T-cell (primary cell): Measurements from ENCODE around the gene VSX1. TPM values are rescaled to one million over a fixed set of nuclear protein-coding genes. Genes with fewer than 3 reads are reported as not detected.
A peak's percentile ranks its signal among the peaks of the same experiment; 100 is the strongest.

Experiments
- ATAC-seq, 4 experiments: fragments of 200-7000 bp in 3 of 4; fragments of 150-1000 bp in 1 of 4; cut with Tn5 transposase; replicated peaks in 1 of 4; 1 replicate in 3 of 4; 2 replicates in 1 of 4; pipeline ENCODE4 v1.10.0; 2021; ENCODE audit warnings: moderate library complexity in 3 of 4, mild to moderate bottlenecking in 2 of 4, moderate number of reproducible peaks in 1 of 4
- CTCF ChIA-PET, 2 donors: fragments of 300-600 bp; sonication (Branson Sonifier 250); formaldehyde crosslinking; loops; one replicate each; lab custom pipeline; 2022; ENCODE audit warnings: antibody characterized with exemption in 2 of 2; lab: Charles Lee
- POLR2A ChIA-PET, 2 donors: fragments of 300-600 bp; sonication (Branson Sonifier 250); formaldehyde crosslinking; loops; one replicate each; lab custom pipeline; 2022; ENCODE audit warnings: antibody characterized with exemption in 2 of 2; lab: Charles Lee
- DNase-seq, 35 experiments: peaks; one replicate each; pipeline versions ENCODE4 v3.0.0 to v3.0.0-alpha.2; 2013 to 2023
- H3K27ac ChIP-seq: one replicate; pipeline ENCODE4 v1.5.1; 2013; ENCODE audit warnings: low read length
- H3K27me3 ChIP-seq, 2 experiments: replicated peaks in 1 of 2; 1 replicate in 1 of 2; 2 replicates in 1 of 2; pipeline versions ENCODE4 v1.6.1 to v1.7.0; 2013; ENCODE audit warnings: low read length in 1 of 2, mixed read lengths in 1 of 2; ENCODE audit not compliant: control insufficient read depth in 2 of 2, insufficient read depth in 2 of 2; ENCODE audit errors: extremely low read depth in 1 of 2
- H3K36me3 ChIP-seq, 2 donors: 1 replicate in 1 of 2; 2 replicates in 1 of 2; pipeline versions ENCODE4 v1.6.1 to v1.7.0; 2013; ENCODE audit warnings: low read length in 1 of 2; ENCODE audit not compliant: control insufficient read depth in 2 of 2, insufficient read depth in 1 of 2; ENCODE audit errors: extremely low read depth in 1 of 2
- H3K4me1 ChIP-seq, 2 experiments: 1 replicate in 1 of 2; 2 replicates in 1 of 2; pipeline versions ENCODE4 v1.6.1 to v1.7.0; 2013; ENCODE audit warnings: low read length in 2 of 2, mixed read lengths in 1 of 2; ENCODE audit not compliant: insufficient read depth in 2 of 2, control insufficient read depth in 1 of 2; ENCODE audit errors: extremely low read depth in 1 of 2
- H3K4me3 ChIP-seq, 2 donors: 1 replicate in 1 of 2; 2 replicates in 1 of 2; pipeline versions ENCODE4 v1.5.1 to v1.7.0; 2013; ENCODE audit warnings: mild to moderate bottlenecking in 2 of 2, low read length in 1 of 2, moderate library complexity in 1 of 2; ENCODE audit not compliant: control insufficient read depth in 1 of 2; ENCODE audit errors: extremely low read depth in 1 of 2
- H3K9me3 ChIP-seq: 2 replicates; pipeline ENCODE4 v1.7.0; 2013
- H3K27ac Mint-ChIP-seq, 2 donors: one replicate each; pipeline ENCODE4 v1.8.0; 2020 to 2021; ENCODE audit warnings: mild to moderate bottlenecking in 2 of 2, mixed read lengths in 2 of 2
- H3K27me3 Mint-ChIP-seq, 2 donors: one replicate each; pipeline ENCODE4 v1.8.0; 2021 to 2022; ENCODE audit warnings: mixed read lengths in 2 of 2
- H3K36me3 Mint-ChIP-seq: one replicate; pipeline ENCODE4 v1.8.0; 2021; ENCODE audit warnings: mixed read lengths
- H3K4me1 Mint-ChIP-seq, 3 donors: one replicate each; pipeline ENCODE4 v1.8.0; 2020 to 2022; ENCODE audit warnings: mixed read lengths in 3 of 3, mild to moderate bottlenecking in 1 of 3
- H3K4me3 Mint-ChIP-seq, 3 donors: one replicate each; pipeline ENCODE4 v1.8.0; 2020 to 2022; ENCODE audit warnings: mild to moderate bottlenecking in 3 of 3, mixed read lengths in 3 of 3, moderate library complexity in 3 of 3
- H3K9me3 Mint-ChIP-seq, 3 donors: one replicate each; pipeline ENCODE4 v1.8.0; 2020 to 2022; ENCODE audit warnings: mixed read lengths in 3 of 3
- WGBS: methylation state at CpG from one replicate; pipeline ENCODE4 v1.1.5; 2013; ENCODE audit warnings: missing lambda C conversion rate; ENCODE audit not compliant: insufficient coverage; 5-methylcytosine and 5-hydroxymethylcytosine counted together
- total RNA-seq, 35 experiments: library from RNA in 6 of 35; stranded (reverse) in 6 of 35; fragments of 120-200 nt in 1 of 35; gene quantifications; one replicate each; pipeline versions ENCODE4 v1.2.1 to v1.2.4 and lab custom pipeline; 2013 to 2026

The VSX1 gene
- total RNA-seq, 5 donors from 2014 or later (not counting 1 experiment from before 2014, with no cell fraction given): not detected

GRCh38 chr20:25049261-25050060, 32.5 kb downstream of the VSX1 start:
- no peak overlapping the region for H3K4me3 Mint-ChIP-seq
- no peaks in the 10 kb centered on the region for H3K27me3 Mint-ChIP-seq
- ATAC-seq: no peak
- H3K36me3 Mint-ChIP-seq: peaks cover 13% of the 10 kb centered on the region
- CTCF ChIA-PET: interaction anchor here in 1 of 2 donors (0.5 to 1.6 kb wide), 2 partner anchors 13 to 356 kb away, joined by 4 to 7 read pairs; no protein-coding TSS in a partner anchor
- POLR2A ChIA-PET: no interaction called here
- peaks cover 42 to 65% (median 50%) of the 10 kb centered on the region in 3 donors for H3K4me1 Mint-ChIP-seq
- peak overlapping the region in 1 of 2 donors; percentile 71 for H3K27ac Mint-ChIP-seq
- no peak overlapping the region for H3K4me3 ChIP-seq
- peaks cover 11 to 44% of the 10 kb centered on the region in 2 donors for H3K36me3 ChIP-seq
- no peak for DNase-seq
- H3K9me3 Mint-ChIP-seq: no peaks in the 10 kb centered on the region
- H3K9me3 ChIP-seq: no peaks in the 10 kb centered on the region
- H3K27ac ChIP-seq: no peak overlapping the region
- WGBS: 96% methylated on average over 11 of the region's 16 CpGs
- H3K4me1 ChIP-seq: peaks cover 11 to 43% of the 10 kb centered on the region in 2 experiments
- H3K27me3 ChIP-seq: no peaks in the 10 kb centered on the region

GRCh38 chr20:25048519-25048952, 33.4 kb downstream of the VSX1 start:
- WGBS: 92% methylated on average over 7 of the region's 8 CpGs
- Histone ChIP-seq H3K36me3 (peaks cover 11 to 44% of the 10 kb centered on the region in 2 donors), H3K9me3 (no peaks in the 10 kb centered on the region), H3K27me3 (no peaks in the 10 kb centered on the region), H3K4me3 (no peak overlapping the region), H3K4me1 (peaks cover 4 to 38% of the 10 kb centered on the region in 2 experiments), H3K27ac (no peak overlapping the region)
- CTCF ChIA-PET: no interaction called here
- ATAC-seq (no peak), DNase-seq (no peak)
- H3K4me1 Mint-ChIP-seq: peaks cover 33 to 62% (median 42%) of the 10 kb centered on the region in 3 donors
- peaks cover 12% of the 10 kb centered on the region for H3K36me3 Mint-ChIP-seq
- H3K27me3 Mint-ChIP-seq: no peaks in the 10 kb centered on the region
- H3K9me3 Mint-ChIP-seq: no peaks in the 10 kb centered on the region
- POLR2A ChIA-PET: no interaction called here
- H3K27ac Mint-ChIP-seq: no peak overlapping the region
- no peak overlapping the region for H3K4me3 Mint-ChIP-seq

- ATAC-seq (no peak), DNase-seq (peak in 3 of 35 experiments; percentile 7 to 35 (median 34))
- H3K27ac Mint-ChIP-seq: peak overlapping the region in 1 of 2 donors; percentile 31
- ChIA-PET POLR2A (interaction anchor here in 1 of 2 donors (0.6 kb wide), 2 partner anchors 17 to 31 kb away, joined by 3 read pairs; no protein-coding TSS in a partner anchor), CTCF (no interaction called here)
- no peak overlapping the region for H3K4me3 Mint-ChIP-seq
- 91% methylated on average over 13 of the region's 13 CpGs for WGBS
- Histone ChIP-seq H3K27me3 (no peaks in the 10 kb centered on the region), H3K27ac (no peak overlapping the region), H3K4me3 (no peak overlapping the region), H3K9me3 (no peaks in the 10 kb centered on the region), H3K36me3 (peaks cover 11 to 44% of the 10 kb centered on the region in 2 donors), H3K4me1 (peaks cover 4 to 38% of the 10 kb centered on the region in 2 experiments)
- H3K27me3 Mint-ChIP-seq: no peaks in the 10 kb centered on the region
- H3K9me3 Mint-ChIP-seq: no peaks in the 10 kb centered on the region
- peaks cover 35 to 64% (median 43%) of the 10 kb centered on the region in 3 donors for H3K4me1 Mint-ChIP-seq
- peaks cover 12% of the 10 kb centered on the region for H3K36me3 Mint-ChIP-seq
Measured at GRCh38 chr20:25047766-25048165, 34.2 kb downstream of the VSX1 start.

GRCh38 chr20:25046736-25047666, 34.9 kb downstream of the VSX1 start:
- no peak overlapping the region for H3K4me3 Mint-ChIP-seq
- no peaks in the 10 kb centered on the region for H3K9me3 ChIP-seq
- peaks cover 12% of the 10 kb centered on the region for H3K36me3 Mint-ChIP-seq
- peaks cover 13 to 42% of the 10 kb centered on the region in 2 donors for H3K36me3 ChIP-seq
- H3K27me3 Mint-ChIP-seq: no peaks in the 10 kb centered on the region
- H3K27ac Mint-ChIP-seq: peak overlapping the region in 1 of 2 donors; percentile 31
- 86% methylated on average over 15 of the region's 21 CpGs for WGBS
- CTCF ChIA-PET: interaction anchor here in 1 of 2 donors (0.5 kb wide), 1 partner anchor 11 kb away, joined by 3 read pairs; no protein-coding TSS in a partner anchor
- H3K4me1 ChIP-seq: peaks cover 10 to 40% of the 10 kb centered on the region in 2 experiments
- ATAC-seq: no peak
- no peak overlapping the region for H3K27ac ChIP-seq
- H3K4me3 ChIP-seq: no peak overlapping the region
- H3K4me1 Mint-ChIP-seq: peaks cover 39 to 64% (median 45%) of the 10 kb centered on the region in 3 donors
- POLR2A ChIA-PET: interaction anchor here in 1 of 2 donors (0.6 kb wide), 1 partner anchor 17 kb away, joined by 3 read pairs; no protein-coding TSS in a partner anchor
- no peak for DNase-seq
- H3K9me3 Mint-ChIP-seq: no peaks in the 10 kb centered on the region
- H3K27me3 ChIP-seq: no peaks in the 10 kb centered on the region

- Mint-ChIP-seq H3K27me3 (no peaks in the 10 kb centered on the region), H3K36me3 (peaks cover 12% of the 10 kb centered on the region), H3K4me3 (no peak overlapping the region), H3K27ac (peak overlapping the region in 1 of 2 donors; percentile 16), H3K9me3 (no peaks in the 10 kb centered on the region), H3K4me1 (peaks cover 38 to 64% (median 45%) of the 10 kb centered on the region in 3 donors)
- Histone ChIP-seq H3K4me1 (peaks cover 18 to 40% of the 10 kb centered on the region in 2 experiments), H3K27ac (no peak overlapping the region), H3K36me3 (peaks cover 14 to 42% of the 10 kb centered on the region in 2 donors), H3K4me3 (no peak overlapping the region), H3K27me3 (no peaks in the 10 kb centered on the region), H3K9me3 (no peaks in the 10 kb centered on the region)
- DNase-seq: no peak
- ChIA-PET POLR2A (no interaction called here), CTCF (interaction anchor here in 1 of 2 donors (0.6 kb wide), 1 partner anchor 10 kb away, joined by 5 read pairs; no protein-coding TSS in a partner anchor)
- 84% methylated on average over 10 of the region's 14 CpGs for WGBS
- ATAC-seq: no peak
Measured at GRCh38 chr20:25046181-25046641, 35.7 kb downstream of the VSX1 start.
